Spinal cord (tissue), 10 donors: Measurements from ENCODE around the gene KRTAP1-4. TPM values are rescaled to one million over a fixed set of nuclear protein-coding genes. Genes with fewer than 3 reads are reported as not detected.
"Not testable (repeated sequence)": the region's sequence is repeated elsewhere in the genome, so short reads cannot be mapped to it uniquely, and the experiment has no call there.

Experiments used
- DNase-seq, 6 donors: peaks; one replicate each; pipeline versions ENCODE4 v3.0.0 to v3.0.0-alpha.2; 2013 to 2015; ENCODE audit warnings: low spot score in 6 of 6, low read depth in 4 of 6
- H3K27ac ChIP-seq: one replicate; pipeline ENCODE4 v1.5.1; 2013; ENCODE audit warnings: low read depth, low read length, control low read depth
- H3K27me3 ChIP-seq: one replicate; pipeline ENCODE4 v1.6.1; 2013; ENCODE audit warnings: low read length; ENCODE audit not compliant: control insufficient read depth, insufficient read depth
- H3K36me3 ChIP-seq: one replicate; pipeline ENCODE4 v1.6.1; 2013; ENCODE audit warnings: low read length; ENCODE audit not compliant: control insufficient read depth, insufficient read depth
- H3K4me1 ChIP-seq: one replicate; pipeline ENCODE4 v1.6.1; 2013; ENCODE audit warnings: low read length; ENCODE audit not compliant: control insufficient read depth, insufficient read depth
- H3K4me3 ChIP-seq: one replicate; pipeline ENCODE4 v1.5.1; 2013; ENCODE audit warnings: low read depth, low read length, control low read depth
- H3K9me3 ChIP-seq: one replicate; pipeline ENCODE4 v1.6.1; 2013; ENCODE audit warnings: low read length; ENCODE audit not compliant: control insufficient read depth, insufficient read depth
- WGBS: methylation state at CpG from one replicate; pipeline ENCODE4 v1.1.5; 2013; ENCODE audit warnings: missing lambda C conversion rate; ENCODE audit not compliant: insufficient coverage; 5-methylcytosine and 5-hydroxymethylcytosine counted together
- polyA plus RNA-seq, 2 donors: library from polyadenylated mRNA; unstranded; fragments of 120-200 nt; gene quantifications; one replicate each; pipeline ENCODE4 v1.2.1, GENCODE V29; 2013; ENCODE audit not compliant: insufficient read length in 2 of 2
- total RNA-seq, 2 donors: library from RNA; depleted of rRNA in 1 of 2; stranded (reverse); fragments of 120-200 nt in 1 of 2; fragments of >200 nt in 1 of 2; gene quantifications; one replicate each; pipeline versions ENCODE4 v1.2.3 to v1.2.4, GENCODE V29; 2013 to 2014
- donor health status: healthy.

The KRTAP1-4 gene
- total and polyA plus RNA-seq, 4 donors: not detected

DNA sequence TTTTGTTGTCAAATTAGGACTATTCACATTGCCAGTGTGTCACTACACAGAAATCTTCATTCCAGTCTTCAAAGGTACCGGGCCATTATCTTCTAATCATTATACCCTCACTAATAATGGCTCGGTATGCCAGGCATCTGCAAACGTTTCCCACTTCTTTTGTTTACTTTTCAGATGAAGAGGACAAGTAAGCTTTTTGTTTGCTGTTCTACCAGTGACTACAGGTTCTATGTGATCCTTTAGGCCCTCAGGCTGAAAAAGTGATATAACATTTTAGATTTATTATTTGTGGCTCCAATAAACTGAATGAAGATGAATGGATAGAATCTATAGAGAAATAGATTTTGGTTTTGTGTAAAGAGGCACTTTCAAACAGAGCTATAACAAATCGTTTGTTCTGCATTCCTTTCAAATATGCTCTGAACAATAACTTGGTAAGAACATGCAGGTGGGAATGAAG is 20.7 kb downstream of the KRTAP1-4 start:
- Histone ChIP-seq H3K4me1 (no peaks in the 10 kb centered on the region), H3K36me3 (no peaks in the 10 kb centered on the region), H3K27ac (no peak overlapping the region), H3K4me3 (no peak overlapping the region), H3K27me3 (no peaks in the 10 kb centered on the region), H3K9me3 (no peaks in the 10 kb centered on the region)
- 80% methylated on average over 1 of the region's 4 CpGs for WGBS
- no peak for DNase-seq

- no peak within 1 kb of the TSS for H3K27ac ChIP-seq
- H3K36me3 ChIP-seq: no peaks in the 10 kb centered on the region
- H3K4me1 ChIP-seq: no peaks in the 10 kb centered on the region
- H3K9me3 ChIP-seq: no peaks in the 10 kb centered on the region
- no peaks in the 10 kb centered on the region for H3K27me3 ChIP-seq
- no peak for DNase-seq
- no peak within 1 kb of the TSS for H3K4me3 ChIP-seq
- WGBS: 81% methylated on average over 6 of the region's 8 CpGs
Observed at GRCh38 chr17:41008811-41009210, 21.2 kb downstream of the KRTAP1-4 start, which contains the start of gene KRTAP3-1. KRTAP3-1 (minus strand) TSS chr17:41009128; CDS start chr17:41009074, 54 bp downstream.

GRCh38 chr17:41004397-41004796 is 25.6 kb downstream of the KRTAP1-4 start:
- Histone ChIP-seq H3K27ac (no peak overlapping the region), H3K36me3 (no peaks in the 10 kb centered on the region), H3K27me3 (no peaks in the 10 kb centered on the region), H3K4me3 (no peak overlapping the region), H3K4me1 (no peaks in the 10 kb centered on the region), H3K9me3 (no peaks in the 10 kb centered on the region)
- 88% methylated on average over 3 of the region's 3 CpGs for WGBS
- DNase-seq: no peak

DNA sequence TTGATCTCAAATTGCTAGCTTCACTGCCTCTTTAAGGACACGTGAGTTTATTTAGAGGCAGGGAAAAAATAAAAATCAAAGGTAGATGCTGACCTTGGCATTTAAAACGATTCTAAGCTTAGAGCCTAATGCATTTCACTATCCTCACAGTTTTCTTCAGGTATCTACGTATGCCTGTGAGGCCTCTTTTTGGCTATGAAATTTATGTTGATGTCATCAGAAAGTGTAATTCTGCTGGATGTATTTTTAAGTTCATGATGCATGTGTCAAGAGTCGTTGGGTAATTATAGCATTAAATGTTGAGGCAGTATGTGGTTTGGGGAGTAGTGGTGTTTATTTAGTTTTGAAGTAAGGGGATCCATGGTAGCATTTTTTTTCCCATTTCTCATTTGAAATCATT is 26.1 kb downstream of the KRTAP1-4 start:
- Histone ChIP-seq H3K36me3 (no peaks in the 10 kb centered on the region), H3K4me3 (no peak overlapping the region), H3K27ac (no peak overlapping the region), H3K9me3 (no peaks in the 10 kb centered on the region), H3K27me3 (no peaks in the 10 kb centered on the region), H3K4me1 (no peaks in the 10 kb centered on the region)
- WGBS: 100% methylated on average over 3 of the region's 4 CpGs
- DNase-seq: no peak

DNA sequence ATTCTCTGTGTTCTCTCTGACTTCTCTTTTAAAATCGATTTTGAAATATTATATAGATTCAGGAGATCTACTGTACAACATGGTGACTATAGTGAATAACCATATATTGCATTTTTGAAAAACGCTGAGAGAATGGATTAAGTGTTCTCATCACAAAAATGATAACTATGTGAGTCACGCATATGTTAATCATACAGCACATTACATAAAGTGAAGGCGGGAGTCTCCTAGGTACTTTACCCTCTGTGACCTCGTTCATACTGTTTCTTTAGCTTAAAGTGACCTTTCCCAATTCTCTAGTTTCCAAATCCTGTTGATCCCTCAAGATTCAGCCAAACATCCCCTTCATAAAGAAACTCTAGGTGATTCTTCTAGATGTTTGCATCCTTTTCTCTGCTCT is 27.2 kb downstream of the KRTAP1-4 start:
- Histone ChIP-seq H3K36me3 (no peaks in the 10 kb centered on the region), H3K9me3 (no peaks in the 10 kb centered on the region), H3K27me3 (no peaks in the 10 kb centered on the region), H3K27ac (no peak overlapping the region), H3K4me3 (no peak overlapping the region), H3K4me1 (no peaks in the 10 kb centered on the region)
- no peak for DNase-seq
- WGBS: 64% methylated on average over 3 of the region's 5 CpGs

DNA sequence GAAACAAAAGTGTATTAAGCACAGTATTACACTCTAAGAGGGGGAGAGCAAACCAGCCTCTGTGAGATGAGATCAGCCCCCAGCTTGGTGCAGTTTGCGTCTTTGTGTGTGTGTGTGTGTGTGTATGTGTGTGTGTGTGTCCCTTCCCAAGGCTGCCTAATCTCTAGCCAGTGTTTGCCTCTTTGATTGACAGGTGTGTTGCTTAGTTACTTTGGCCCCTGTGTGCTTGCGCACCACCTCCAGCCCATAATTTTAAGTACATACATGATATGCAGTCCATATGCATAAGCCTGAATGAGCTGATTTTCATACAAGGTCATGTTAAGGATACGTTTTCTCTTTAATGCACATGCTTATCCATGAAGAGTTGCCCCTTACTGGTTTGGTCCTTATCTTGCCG is 28.2 kb downstream of the KRTAP1-4 start:
- Histone ChIP-seq H3K36me3 (no peaks in the 10 kb centered on the region), H3K27ac (no peak overlapping the region), H3K27me3 (no peaks in the 10 kb centered on the region), H3K4me3 (no peak overlapping the region), H3K4me1 (no peaks in the 10 kb centered on the region), H3K9me3 (no peaks in the 10 kb centered on the region)
- DNase-seq: no peak
- WGBS: 90% methylated on average over 2 of the region's 4 CpGs

GRCh38 chr17:40999563-40999962 is 30.4 kb downstream of the KRTAP1-4 start, which contains the start of gene KRTAP3-2:
KRTAP3-2 (minus strand) TSS chr17:40999906; CDS start chr17:40999853, 53 bp downstream.
- not testable (repeated sequence) for DNase-seq, H3K36me3 ChIP-seq, H3K4me1 ChIP-seq, H3K9me3 ChIP-seq, H3K27ac ChIP-seq, H3K27me3 ChIP-seq, H3K4me3 ChIP-seq
- 63% methylated on average over 5 of the region's 6 CpGs for WGBS

- Histone ChIP-seq H3K4me1 (no peaks in the 10 kb centered on the region), H3K36me3 (no peaks in the 10 kb centered on the region), H3K4me3 (no peak overlapping the region), H3K27me3 (no peaks in the 10 kb centered on the region), H3K27ac (no peak overlapping the region), H3K9me3 (no peaks in the 10 kb centered on the region)
- no peak for DNase-seq
- 3% methylated on average over 2 of the region's 2 CpGs for WGBS
Observed at GRCh38 chr17:40997361-40997760, 32.6 kb downstream of the KRTAP1-4 start.

DNA sequence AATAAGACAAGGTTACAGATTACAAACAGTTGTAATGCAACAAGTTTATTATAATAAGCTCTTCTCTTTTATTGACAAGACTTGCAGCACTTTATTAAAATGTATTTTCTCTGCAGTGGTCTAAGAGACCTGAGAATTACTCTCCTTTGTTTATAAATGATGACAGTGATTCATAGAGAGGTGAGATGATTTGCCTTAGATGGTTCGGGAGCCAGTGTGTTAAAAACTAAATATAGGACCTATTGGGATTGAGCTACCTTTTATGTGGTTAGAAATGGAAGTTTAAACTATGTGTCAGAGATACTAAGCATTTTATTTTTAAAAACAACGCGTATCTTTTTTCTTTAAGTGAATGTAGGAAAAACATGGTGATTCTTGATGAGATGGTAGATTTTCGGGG is 33.2 kb downstream of the KRTAP1-4 start:
- no peaks in the 10 kb centered on the region for H3K4me1 ChIP-seq
- WGBS: no CpG with 5 or more reads among the region's 4 CpGs
- H3K36me3 ChIP-seq: no peaks in the 10 kb centered on the region
- no peaks in the 10 kb centered on the region for H3K27me3 ChIP-seq
- H3K4me3 ChIP-seq: no peak overlapping the region
- no peak for DNase-seq
- H3K27ac ChIP-seq: no peak overlapping the region
- H3K9me3 ChIP-seq: no peaks in the 10 kb centered on the region

GRCh38 chr17:40995116-40995515 is 34.9 kb downstream of the KRTAP1-4 start:
- DNase-seq: peak in 1 of 6 donors; percentile 36

More at GRCh38 chr17:40995116-40995515, 34.9 kb downstream of the KRTAP1-4 start:
- no CpG with 5 or more reads among the region's 1 CpG for WGBS
- no peaks in the 10 kb centered on the region for H3K27me3 ChIP-seq
- no peak overlapping the region for H3K27ac ChIP-seq
- H3K36me3 ChIP-seq: no peaks in the 10 kb centered on the region
- no peaks in the 10 kb centered on the region for H3K4me1 ChIP-seq
- H3K9me3 ChIP-seq: no peaks in the 10 kb centered on the region
- no peak overlapping the region for H3K4me3 ChIP-seq
